GM18520 (cell line): ENCODE data around the gene CD248.
A peak's percentile ranks its signal among the peaks of the same experiment; 100 is the strongest.
"Not testable (repeated sequence)": the region's sequence is repeated elsewhere in the genome, so short reads cannot be mapped to it uniquely, and the experiment has no call there.

Source experiments
- ATAC-seq: cut with Tn5 transposase; IDR thresholded peaks from one replicate; pipeline ENCODE4 v1.9.1; 2021; ENCODE audit not compliant: unreplicated experiment

The CD248 gene

GRCh38 chr11:66313321-66314185 is 3.3 kb downstream of the CD248 start:
- ATAC-seq: no peak

GRCh38 chr11:66312549-66313320 is 4.1 kb downstream of the CD248 start:
- peak; percentile 27 for ATAC-seq

GRCh38 chr11:66311965-66312548 is 4.8 kb downstream of the CD248 start:
- peak; percentile 57 for ATAC-seq

GRCh38 chr11:66311470-66311964 is 5.3 kb downstream of the CD248 start:
- no peak for ATAC-seq

- ATAC-seq: not testable (repeated sequence)
These were observed 5.9 kb downstream of the CD248 start for GRCh38 chr11:66310803-66311440.

GRCh38 chr11:66310324-66310723 is 6.5 kb downstream of the CD248 start:
- ATAC-seq: no peak

GRCh38 chr11:66309475-66309874 is 7.4 kb downstream of the CD248 start:
- ATAC-seq: no peak

GRCh38 chr11:66302656-66303055 is 14.2 kb downstream of the CD248 start:
- no peak for ATAC-seq

GRCh38 chr11:66299186-66299585 is 17.7 kb downstream of the CD248 start:
- ATAC-seq: no peak

- ATAC-seq: no peak
These were observed 19.2 kb downstream of the CD248 start for GRCh38 chr11:66297610-66298009.

GRCh38 chr11:66294626-66295620 is 21.9 kb downstream of the CD248 start:
- ATAC-seq: no peak

- no peak for ATAC-seq
These were observed 22.8 kb downstream of the CD248 start for GRCh38 chr11:66293777-66294625.

GRCh38 chr11:66293352-66293751 is 23.5 kb downstream of the CD248 start:
- no peak for ATAC-seq

- no peak for ATAC-seq
These were observed 24.1 kb downstream of the CD248 start for GRCh38 chr11:66292543-66293332.

GRCh38 chr11:66291706-66292542 is 24.9 kb downstream of the CD248 start, which contains the start of gene TMEM151A:
Gene TMEM151A (plus strand): TSS chr11:66291894. CDS start chr11:66292014, 120 bp downstream.
- ATAC-seq: no peak

GRCh38 chr11:66291303-66291705 is 25.5 kb downstream of the CD248 start:
- ATAC-seq: no peak

GRCh38 chr11:66290330-66290621 is 26.6 kb downstream of the CD248 start:
- ATAC-seq: no peak
